GM19239 (cell line): ENCODE data around the gene ETNK1.

ENCODE experiments used
- DNase-seq: peaks from one replicate; pipeline ENCODE4 v3.0.0; 2011; ENCODE audit warnings: low spot score; ENCODE audit not compliant: insufficient read length
- FAIRE-seq: peaks from 2 replicates; lab custom pipeline; 2011; peaks lifted over from hg19 to GRCh38; lab: Jason Lieb, UNC

The ETNK1 gene

DNA sequence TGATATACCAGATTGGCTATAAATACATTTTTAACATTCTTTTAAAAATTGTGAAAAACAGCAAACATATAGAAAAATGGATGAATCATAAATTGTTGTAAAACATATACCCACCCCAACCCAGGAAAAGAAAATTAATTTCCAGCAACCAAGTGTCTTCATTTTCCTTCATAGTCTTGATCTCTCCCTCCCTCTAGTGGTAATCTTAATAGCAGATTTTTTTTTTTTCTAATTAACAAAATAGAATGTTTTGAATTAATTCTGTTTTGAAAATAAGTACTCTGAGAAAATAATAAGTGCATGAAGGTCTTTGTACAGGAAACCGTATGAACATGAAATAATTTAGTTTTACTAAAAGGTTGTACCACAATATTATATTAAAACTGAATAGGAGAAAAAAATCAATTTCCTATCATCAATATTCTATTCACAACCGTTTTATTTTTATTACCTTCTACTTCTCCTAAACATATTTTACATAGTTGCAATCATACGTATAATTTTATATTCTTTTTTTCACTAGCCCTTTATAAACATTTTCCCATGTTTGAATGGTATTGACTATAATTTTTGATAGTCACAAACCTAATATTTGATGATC is 7.0 kb downstream of the ETNK1 start:
- no peak for DNase-seq
- FAIRE-seq: peak; percentile 35

DNA sequence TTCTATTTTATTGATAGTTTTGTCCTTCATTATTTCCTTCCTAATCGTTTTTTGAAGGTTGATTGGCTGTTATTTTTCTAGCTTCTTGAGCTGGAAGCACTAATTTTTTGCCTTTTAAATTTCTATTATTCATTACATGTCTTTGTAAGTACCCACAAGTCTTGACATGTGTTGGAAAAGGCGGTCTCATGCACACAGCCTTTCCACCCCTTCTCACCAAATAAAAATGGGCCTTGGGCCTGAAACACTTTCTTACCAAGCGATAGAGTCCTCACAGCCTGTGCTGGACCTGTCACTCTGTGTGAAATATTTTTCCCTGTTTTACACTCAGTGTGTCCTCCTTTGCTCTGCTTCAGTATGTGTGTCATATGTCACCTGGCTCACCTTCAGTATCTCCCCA is 9.9 kb downstream of the ETNK1 start:
- FAIRE-seq (no peak), DNase-seq (no peak)

DNA sequence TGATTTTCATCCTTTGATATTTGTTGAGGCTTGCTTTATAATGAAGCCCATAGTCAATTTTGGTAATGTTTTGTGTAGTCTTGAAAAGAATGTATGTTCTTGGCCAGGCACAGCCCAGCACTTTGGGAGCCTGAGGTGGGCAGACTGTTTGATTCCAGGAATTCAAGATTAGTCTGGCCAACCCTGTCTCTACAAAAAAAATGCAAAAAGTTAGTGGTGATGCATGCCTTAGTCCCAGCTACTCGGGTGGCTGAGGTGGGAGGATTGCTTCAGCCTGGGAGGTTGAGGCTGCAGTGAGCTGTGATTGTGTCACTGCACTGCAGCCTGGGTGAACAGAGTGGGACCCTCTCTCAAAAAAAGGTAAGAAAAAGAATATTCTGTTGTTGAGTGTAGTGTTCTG is 10.8 kb downstream of the ETNK1 start:
- FAIRE-seq (no peak), DNase-seq (no peak)

DNA sequence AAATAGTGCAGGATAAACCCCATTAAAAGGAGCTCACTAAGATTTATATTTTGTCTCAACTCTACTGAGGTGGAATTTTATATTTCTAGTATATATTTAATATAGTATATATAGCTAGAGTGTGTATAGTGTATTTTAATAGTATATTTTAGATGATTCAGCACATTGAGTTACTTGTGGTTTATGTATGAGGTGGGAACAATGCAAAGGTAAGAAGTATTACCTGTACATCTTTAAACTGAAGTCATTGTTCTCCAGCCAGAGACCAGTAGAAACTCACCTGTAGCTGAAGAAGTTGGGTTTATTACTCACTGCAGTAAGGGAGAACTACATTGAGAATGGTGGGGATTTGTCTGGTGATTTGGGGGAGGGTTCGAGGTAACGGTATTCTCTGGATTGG is 15.9 kb downstream of the ETNK1 start:
- FAIRE-seq (no peak), DNase-seq (no peak)

DNA sequence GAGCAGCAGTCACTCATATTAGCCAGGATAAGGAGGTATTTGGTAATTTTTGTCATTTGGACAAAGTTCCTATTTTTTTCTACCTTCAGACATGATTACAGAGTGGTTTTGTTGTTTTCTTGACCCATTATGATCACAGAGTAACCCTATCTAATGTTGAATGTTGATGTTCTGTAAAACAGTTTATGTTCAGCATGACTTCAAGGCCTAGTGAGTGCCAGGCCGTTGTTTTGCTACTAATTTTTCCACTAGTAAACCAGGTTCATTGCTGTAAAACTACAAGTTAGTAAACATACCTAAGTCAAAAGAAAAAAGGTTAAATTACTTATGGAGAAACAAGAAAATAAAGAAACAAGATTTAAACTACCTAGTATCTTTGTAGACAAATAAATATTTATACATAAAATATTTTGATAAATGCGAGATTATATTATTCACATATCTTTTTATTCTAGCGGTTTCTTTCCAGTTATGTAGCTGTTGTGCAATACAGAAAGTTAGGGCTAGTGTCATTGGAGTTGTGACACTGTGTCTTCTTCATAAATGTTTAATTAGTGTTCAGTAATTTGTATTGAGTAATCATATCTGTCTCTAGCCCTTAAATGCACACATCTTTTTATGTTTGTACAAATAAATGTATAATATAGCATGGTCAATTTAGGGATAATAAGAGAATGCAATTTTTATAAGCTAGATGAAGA is 16.5 kb downstream of the ETNK1 start:
- FAIRE-seq (peak; percentile 23), DNase-seq (no peak)

DNA sequence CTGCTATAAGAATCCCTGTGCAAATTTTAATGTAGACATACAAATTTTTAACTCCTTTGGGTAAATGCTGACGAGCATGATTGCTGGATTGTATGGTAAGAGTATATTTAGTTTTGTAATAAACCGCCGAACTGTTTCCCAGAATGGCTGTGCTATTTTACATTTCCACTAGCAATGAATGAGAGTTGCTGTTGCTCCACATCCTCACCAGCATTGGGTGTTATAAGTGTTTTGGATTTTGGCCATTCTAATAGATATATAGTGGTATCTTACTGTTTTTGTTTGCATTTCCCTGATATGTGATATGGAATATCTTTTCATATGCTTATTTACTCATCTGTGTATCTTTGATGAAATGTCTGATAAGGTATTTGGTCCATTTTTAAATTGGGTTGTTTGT is 23.7 kb downstream of the ETNK1 start:
- DNase-seq (no peak), FAIRE-seq (no peak)

DNA sequence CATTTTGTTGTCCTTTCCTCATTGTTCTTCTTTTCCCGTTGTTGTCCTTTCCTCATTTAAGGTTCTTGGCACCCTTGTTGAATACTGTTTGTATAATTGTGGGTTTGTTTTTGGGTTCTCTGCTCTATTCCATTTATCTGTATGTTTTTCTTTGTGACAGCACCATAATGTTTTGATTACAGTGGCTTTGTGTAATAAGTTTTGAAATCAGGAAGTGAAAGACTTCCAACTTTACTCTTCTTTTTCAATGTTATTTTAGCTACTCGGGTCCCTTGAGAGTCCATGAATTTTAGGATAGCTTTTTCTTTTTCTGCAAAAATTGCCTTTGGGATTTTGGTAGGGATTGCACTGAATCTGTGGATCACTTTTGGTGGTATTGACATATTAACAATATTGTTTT is 28.1 kb downstream of the ETNK1 start:
- FAIRE-seq (no peak), DNase-seq (no peak)

DNA sequence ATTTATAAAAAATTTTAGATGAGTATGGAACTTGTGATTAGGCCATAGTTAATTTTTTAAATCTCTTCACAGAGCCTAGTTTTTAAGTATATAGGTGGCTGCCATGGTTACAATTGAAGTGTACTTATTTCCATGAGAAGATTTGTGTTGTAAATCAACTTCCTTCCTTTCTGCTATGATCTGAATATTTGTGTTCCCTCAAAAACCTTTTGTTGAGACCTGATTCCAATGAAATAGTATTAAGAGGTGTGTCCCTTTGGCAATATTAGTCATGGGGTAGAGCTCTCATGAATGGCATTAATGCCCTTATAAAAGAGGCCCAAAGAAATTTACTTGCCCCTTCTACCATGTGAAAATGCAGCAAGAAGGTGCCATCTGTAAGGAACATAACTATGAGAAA is 28.8 kb downstream of the ETNK1 start:
- FAIRE-seq (no peak), DNase-seq (no peak)

DNA sequence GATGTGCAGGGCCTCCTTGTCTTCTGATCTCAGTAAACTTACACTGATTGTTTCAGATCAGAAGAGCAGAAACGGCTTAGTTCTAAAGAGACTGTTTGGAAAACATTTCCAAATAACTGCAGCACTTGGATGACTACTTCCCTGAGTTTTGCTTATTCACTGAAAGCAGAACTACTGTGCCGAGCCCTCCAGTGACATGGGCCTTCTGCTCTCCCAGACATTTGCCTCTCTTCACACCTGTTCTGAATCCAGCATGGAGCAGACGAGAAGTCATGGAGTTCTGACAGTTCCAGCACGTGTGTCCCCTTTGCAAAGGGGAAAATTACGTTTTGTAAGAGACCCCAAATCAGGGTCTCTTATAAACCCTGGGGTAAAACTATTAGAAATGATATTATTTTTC is 31.4 kb downstream of the ETNK1 start:
- no peak for FAIRE-seq
- DNase-seq: no peak

DNA sequence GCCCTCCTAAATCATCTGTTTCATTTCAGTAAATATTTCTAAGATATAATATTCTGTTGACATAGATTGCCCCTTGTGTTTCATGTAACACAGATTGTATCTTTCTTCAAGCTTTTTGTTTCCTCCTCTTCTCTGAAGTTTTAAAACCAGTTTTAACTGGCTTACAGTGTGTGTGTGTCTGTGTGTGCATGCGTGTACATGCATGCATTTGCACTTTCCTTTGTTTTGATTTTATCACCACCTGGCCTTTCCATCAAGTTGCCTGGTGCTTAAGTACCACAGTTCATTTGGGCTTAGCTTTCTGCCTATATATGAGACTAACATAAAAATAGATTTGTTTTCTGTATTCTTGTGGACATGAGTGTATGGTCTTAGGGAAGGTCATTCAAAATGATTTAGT is 31.9 kb downstream of the ETNK1 start:
- DNase-seq: no peak
- FAIRE-seq: no peak

DNA sequence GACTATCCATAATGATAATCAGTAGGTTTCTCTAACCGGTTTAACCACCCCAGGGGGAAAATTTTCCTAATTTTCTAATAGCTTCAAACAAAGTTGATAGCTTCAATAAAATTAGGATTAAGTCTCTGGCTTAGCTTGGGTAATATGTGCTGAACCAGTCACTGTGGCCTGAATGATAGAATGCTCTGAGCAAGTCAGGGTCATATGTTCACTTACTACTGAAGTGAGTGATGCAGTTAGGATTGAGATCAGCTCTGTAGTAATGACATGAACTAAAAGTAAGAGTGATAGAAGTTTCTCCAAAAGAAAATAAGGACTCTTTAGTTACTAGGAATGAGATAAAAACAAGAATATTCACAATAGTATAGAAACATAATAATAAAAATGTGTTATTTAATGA is 32.6 kb downstream of the ETNK1 start:
- DNase-seq (no peak), FAIRE-seq (no peak)

DNA sequence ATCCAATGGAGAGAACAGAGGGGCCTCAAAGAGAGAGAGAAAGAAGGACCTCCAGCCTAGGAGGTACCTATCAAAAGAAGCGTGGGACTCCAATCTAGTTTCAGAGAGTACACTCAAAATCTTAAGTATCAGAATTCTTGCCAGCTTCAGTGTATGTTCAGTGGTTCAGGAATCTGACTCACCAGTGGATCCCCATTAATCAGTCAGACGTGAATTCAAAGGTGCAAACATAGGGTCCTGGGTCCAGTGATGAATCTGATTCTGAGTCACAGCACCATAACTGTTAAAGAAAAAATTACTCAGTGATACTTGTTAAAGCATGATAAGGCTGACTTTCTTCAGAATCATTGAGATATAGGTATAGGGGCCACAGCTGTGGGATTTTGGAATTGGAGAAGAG is 33.2 kb downstream of the ETNK1 start:
- no peak for FAIRE-seq
- no peak for DNase-seq

DNA sequence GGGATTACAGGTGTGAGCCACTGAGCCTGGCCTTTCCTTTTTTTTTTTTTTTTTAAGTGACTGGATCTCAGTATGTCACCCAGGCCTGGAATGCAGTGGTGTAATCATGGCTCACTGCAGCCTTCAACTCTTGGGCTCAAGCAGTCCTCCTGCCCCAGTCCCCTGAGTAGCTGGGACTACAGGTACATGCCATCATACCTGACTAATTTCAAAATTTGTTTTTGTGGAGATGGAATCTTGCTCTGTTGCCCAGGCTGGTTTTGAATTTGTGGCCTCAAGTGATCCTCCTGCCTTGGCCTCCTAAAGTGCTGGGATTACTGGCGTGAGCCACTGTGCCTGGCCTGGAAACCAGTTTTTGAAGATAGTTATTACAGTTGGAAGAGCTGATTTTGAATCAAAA is 37.4 kb downstream of the ETNK1 start:
- no peak for FAIRE-seq
- no peak for DNase-seq

DNA sequence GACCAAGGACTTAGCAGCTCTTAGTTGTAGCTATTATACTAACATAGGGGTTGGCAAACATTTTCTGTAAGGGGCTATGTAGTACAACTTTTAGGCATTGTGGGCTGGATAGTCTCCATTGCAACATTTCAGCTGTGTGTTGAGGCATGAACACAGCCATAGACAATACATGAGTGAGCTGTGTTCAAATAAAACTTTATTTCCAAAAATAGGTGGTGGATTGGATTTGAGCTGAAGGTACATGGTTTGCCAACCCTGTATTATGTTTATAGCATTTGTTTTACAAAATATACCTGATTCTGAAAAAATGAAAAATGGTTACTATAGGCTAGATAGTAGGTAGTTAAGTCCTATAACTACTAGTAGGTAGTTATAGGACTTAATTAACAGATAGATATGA is 40.5 kb downstream of the ETNK1 start:
- DNase-seq (no peak), FAIRE-seq (no peak)

DNA sequence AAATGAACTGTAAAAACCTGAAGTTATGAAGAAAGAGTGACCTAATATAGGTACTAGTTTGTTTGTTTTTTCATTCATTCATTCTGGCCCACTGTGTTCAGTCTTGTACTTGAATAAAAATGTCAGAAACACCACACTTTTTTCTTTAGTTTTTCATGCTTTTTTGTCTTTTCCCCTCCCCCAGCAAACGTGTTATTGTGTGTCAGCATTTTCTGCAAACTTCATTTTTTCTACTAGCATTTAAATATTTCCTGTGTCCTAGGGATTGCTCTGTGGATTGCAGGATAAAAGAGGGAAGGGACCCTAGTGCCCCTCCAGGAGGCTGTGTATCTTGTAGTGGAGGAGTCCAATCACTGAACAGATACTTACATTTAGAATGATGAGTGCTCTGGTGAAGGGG is 42.2 kb downstream of the ETNK1 start:
- FAIRE-seq: no peak

DNA sequence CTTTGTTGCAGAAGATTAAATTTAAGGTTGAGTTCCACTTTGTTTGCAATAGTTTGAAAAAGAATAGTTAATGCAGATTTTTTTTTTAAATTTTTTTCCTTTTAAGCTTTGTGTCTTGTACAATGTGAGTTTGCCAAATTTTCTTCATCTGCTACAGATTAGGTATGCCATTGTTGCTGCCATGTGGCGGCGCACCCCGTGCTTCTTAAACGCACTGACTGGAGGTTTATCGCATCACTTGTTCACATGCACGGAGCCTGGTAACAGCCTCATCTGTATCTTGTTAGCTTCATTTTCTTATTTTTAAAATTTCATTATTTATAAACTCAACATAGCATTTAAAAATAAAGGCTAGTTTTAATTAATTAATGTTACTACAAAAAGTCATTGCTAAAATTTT is 43.5 kb downstream of the ETNK1 start:
- DNase-seq (no peak), FAIRE-seq (no peak)

More for the DNA sequence above, 42.2 kb downstream of the ETNK1 start:
- no peak for DNase-seq

DNA sequence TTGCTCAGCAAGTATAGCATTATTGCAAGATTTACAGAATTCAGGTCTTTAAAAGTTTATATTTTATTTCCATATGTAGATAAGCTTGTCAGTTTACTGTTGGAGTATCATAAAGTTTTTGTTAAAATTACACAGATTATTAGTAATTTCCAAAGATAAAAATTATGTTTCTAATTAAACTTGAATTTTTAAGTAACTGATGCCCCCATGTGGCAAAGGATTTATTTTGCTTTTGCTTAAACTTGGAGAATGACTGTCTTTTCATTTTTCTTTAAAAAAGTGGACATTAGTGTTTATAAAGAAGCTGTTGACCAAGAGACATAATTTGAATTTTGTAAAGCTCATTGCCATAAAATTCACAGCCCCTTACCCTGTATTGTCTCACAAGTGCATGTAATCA is 45.8 kb downstream of the ETNK1 start:
- DNase-seq (no peak), FAIRE-seq (no peak)

DNA sequence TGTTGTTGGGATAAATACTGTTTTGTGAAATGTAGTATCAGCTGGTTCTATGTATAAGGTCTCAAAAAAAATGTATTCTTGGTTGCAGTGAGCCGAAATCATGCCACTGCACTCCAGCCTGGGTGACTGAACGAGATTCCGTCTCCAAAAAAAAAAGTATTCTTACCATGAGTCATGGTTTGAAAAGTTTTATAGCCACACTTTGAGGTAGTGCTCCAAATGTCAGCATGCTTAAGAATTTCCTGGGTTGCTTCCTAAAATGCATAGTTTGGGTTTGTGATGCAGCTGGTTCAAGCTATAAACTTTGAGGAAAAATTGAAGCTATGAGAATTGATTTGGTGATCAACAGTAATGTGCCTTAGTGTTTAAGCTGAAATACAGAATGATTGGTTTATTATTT is 48.0 kb downstream of the ETNK1 start:
- DNase-seq (no peak), FAIRE-seq (no peak)

DNA sequence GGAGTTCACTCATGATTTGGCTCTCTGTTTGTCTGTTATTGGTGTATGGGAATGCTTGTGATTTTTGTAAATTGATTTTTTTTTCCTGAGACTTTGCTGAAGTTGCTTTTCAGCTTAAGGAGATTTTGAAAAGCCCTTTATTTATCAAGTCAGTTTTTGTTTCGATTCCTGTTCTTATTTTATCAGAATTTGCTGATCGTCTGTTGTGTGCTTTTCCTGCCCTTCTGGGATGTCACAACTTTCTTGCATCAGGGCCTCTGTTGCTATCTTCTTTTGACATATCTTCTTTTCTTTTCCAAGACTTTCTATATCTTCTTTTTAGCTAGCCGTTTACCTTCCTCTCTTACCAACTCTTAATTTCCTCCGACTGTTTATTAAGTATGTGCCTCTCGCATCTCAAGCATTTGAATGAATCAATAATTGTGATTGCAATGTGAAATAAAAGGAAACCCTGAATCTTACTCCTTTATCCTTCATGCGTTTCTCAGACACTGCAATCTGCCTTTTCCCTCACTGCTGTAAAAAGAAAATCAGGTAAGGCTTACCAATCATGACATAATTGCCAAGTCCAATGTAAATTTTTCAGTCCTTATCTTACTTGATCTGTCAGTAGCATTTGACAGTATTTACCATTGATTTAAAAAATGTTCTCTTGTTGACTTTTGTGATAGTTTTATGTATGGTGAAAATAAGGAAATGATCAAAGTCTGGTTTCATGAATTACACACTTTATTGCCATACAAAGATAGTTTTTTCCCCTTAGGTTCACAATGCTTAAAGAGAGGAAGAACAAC is 53.0 kb downstream of the ETNK1 start:
- no peak for FAIRE-seq
- DNase-seq: no peak

DNA sequence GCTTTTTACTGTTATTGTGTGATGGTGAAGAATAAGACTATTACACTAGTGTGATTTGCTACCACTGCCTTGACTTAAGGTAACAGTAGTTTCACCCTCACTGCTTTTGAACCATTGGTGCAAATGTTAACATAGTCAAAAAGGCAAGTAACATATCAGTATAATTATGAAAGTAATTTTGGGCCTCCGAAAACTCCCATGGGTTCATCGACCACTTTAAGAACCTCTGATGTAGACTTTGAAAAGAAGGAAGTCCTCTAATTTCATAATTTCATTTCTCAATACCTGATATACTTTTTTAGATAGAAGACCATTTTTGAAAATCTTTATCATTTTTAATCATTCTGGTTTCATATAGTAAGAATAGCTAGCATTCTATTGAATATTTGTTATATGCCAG is 57.7 kb downstream of the ETNK1 start:
- DNase-seq: no peak

DNA sequence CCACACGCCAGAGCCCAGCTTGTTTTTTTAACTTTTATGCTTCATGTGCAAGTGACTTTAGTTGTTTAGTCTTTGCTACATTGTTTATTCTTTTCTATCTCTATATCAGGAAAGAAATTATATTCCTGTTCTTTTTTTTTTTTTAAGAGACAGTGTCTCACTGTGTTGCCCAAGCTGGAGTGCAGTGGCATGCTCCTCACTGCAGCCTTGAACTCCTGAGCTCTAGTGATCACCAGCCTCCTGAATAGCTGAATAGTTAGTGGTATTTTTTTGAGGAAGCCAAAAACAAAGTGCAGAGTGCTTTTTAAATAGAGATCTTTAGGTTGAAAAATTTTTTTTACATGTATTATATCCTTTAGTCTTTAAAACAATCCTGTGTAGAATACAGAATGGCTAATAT is 58.2 kb downstream of the ETNK1 start:
- DNase-seq: no peak
- no peak for FAIRE-seq

More for the DNA sequence above, 57.7 kb downstream of the ETNK1 start:
- FAIRE-seq: peak; percentile 72
